CD14-positive monocyte (primary cell): Measurements from ENCODE around the gene SYT8. TPM values are rescaled to one million over a fixed set of nuclear protein-coding genes. Genes with fewer than 3 reads are reported as not detected.

Experiments used
- DNase-seq, 3 donors: peaks; one replicate each; pipeline ENCODE4 v3.0.0-alpha.2; 2011 to 2022
- H2AFZ ChIP-seq: 2 replicates; pipeline ENCODE4 v1.6.0; 2012; ENCODE audit warnings: mild to moderate bottlenecking, low read depth, low read length, inconsistent platforms; ENCODE audit not compliant: insufficient read depth, poor library complexity, severe bottlenecking
- H3K27ac ChIP-seq, 2 donors: 1 replicate in 1 of 2; 2 replicates in 1 of 2; pipeline ENCODE4 v1.5.1; 2012 to 2013; ENCODE audit warnings: low read length in 2 of 2, control low read depth in 1 of 2, inconsistent platforms in 1 of 2, low read depth in 1 of 2, mild to moderate bottlenecking in 1 of 2
- H3K27me3 ChIP-seq, 2 donors: one replicate each; pipeline versions ENCODE4 v1.6.0 to v1.6.1; 2011 to 2013; ENCODE audit warnings: low read length in 2 of 2; ENCODE audit not compliant: control insufficient read depth in 2 of 2, insufficient read depth in 2 of 2
- H3K36me3 ChIP-seq, 2 donors: replicated peaks in 1 of 2; 1 replicate in 1 of 2; 2 replicates in 1 of 2; pipeline versions ENCODE4 v1.5.1 to v1.6.1; 2012 to 2013; ENCODE audit warnings: low read length in 2 of 2, control low read depth in 1 of 2, inconsistent platforms in 1 of 2, mild to moderate bottlenecking in 1 of 2; ENCODE audit not compliant: insufficient read depth in 2 of 2, control insufficient read depth in 1 of 2
- H3K4me1 ChIP-seq, 2 donors: 1 replicate in 1 of 2; 2 replicates in 1 of 2; pipeline versions ENCODE4 v1.5.1 to v1.6.1; 2012 to 2013; ENCODE audit warnings: low read length in 2 of 2, control low read depth in 1 of 2, inconsistent platforms in 1 of 2, mild to moderate bottlenecking in 1 of 2, moderate library complexity in 1 of 2; ENCODE audit not compliant: insufficient read depth in 2 of 2, control insufficient read depth in 1 of 2
- H3K4me2 ChIP-seq: replicated peaks from 2 replicates; pipeline ENCODE3; 2012; ENCODE audit warnings: low read length, moderate library complexity, mild to moderate bottlenecking; ENCODE audit not compliant: poor library complexity, severe bottlenecking; ENCODE audit errors: extremely low read depth
- H3K4me3 ChIP-seq, 3 experiments: fragments of 200-600 bp in 1 of 3; sonication (generic) in 1 of 3; replicated peaks in 1 of 3; 1 replicate in 2 of 3; 2 replicates in 1 of 3; pipeline ENCODE4 v1.5.1; 2011 to 2013; ENCODE audit warnings: low read length in 3 of 3, mild to moderate bottlenecking in 3 of 3, control low read depth in 2 of 3, low read depth in 2 of 3, inconsistent platforms in 1 of 3, moderate library complexity in 1 of 3
- H3K79me2 ChIP-seq: 2 replicates; pipeline ENCODE4 v1.6.0; 2012; ENCODE audit warnings: mild to moderate bottlenecking, control low read depth, inconsistent platforms, low read length, moderate library complexity; ENCODE audit not compliant: insufficient read depth
- H3K9ac ChIP-seq: 2 replicates; pipeline ENCODE4 v1.6.0; 2017; ENCODE audit warnings: low read length, mild to moderate bottlenecking; ENCODE audit not compliant: insufficient read depth, poor library complexity, severe bottlenecking
- H3K9me3 ChIP-seq, 2 donors: replicated peaks in 1 of 2; 1 replicate in 1 of 2; 2 replicates in 1 of 2; pipeline versions ENCODE4 v1.5.1 to v1.6.1; 2012 to 2013; ENCODE audit warnings: low read length in 2 of 2, control low read depth in 1 of 2; ENCODE audit not compliant: control insufficient read depth in 1 of 2, insufficient read depth in 1 of 2
- H4K20me1 ChIP-seq: 2 replicates; pipeline ENCODE4 v1.6.0; 2012; ENCODE audit warnings: mild to moderate bottlenecking, low read length, control low read depth, moderate library complexity; ENCODE audit not compliant: insufficient read depth
- H3K27ac Mint-ChIP-seq, 7 donors: one replicate each; pipeline ENCODE4 v1.8.0; 2020; ENCODE audit warnings: mild to moderate bottlenecking in 7 of 7, mixed read lengths in 7 of 7, moderate library complexity in 6 of 7, inconsistent platforms in 2 of 7
- H3K27me3 Mint-ChIP-seq, 3 donors: one replicate each; pipeline ENCODE4 v1.8.0; 2021 to 2022; ENCODE audit warnings: low read depth in 3 of 3, mild to moderate bottlenecking in 3 of 3, mixed read lengths in 3 of 3, moderate library complexity in 3 of 3, inconsistent platforms in 1 of 3
- H3K36me3 Mint-ChIP-seq, 2 donors: one replicate each; pipeline ENCODE4 v1.8.0; 2020; ENCODE audit warnings: mixed read lengths in 2 of 2, inconsistent platforms in 1 of 2, mild to moderate bottlenecking in 1 of 2
- H3K4me1 Mint-ChIP-seq: one replicate; pipeline ENCODE4 v1.8.0; 2020; ENCODE audit warnings: mild to moderate bottlenecking, mixed read lengths
- H3K4me3 Mint-ChIP-seq, 2 donors: one replicate each; pipeline ENCODE4 v1.8.0; 2020; ENCODE audit warnings: mild to moderate bottlenecking in 2 of 2, mixed read lengths in 2 of 2, moderate library complexity in 1 of 2
- H3K9me3 Mint-ChIP-seq, 7 donors: one replicate each; pipeline ENCODE4 v1.8.0; 2020 to 2022; ENCODE audit warnings: mixed read lengths in 7 of 7, mild to moderate bottlenecking in 6 of 7, moderate library complexity in 6 of 7, inconsistent platforms in 2 of 7
- WGBS: methylation state at CpG from one replicate; pipeline ENCODE4 v1.1.5; 2013; ENCODE audit warnings: missing lambda C conversion rate; ENCODE audit not compliant: insufficient coverage; 5-methylcytosine and 5-hydroxymethylcytosine counted together
- intact Hi-C, 2 donors: fragments of 100-400 bp; cut with micrococcal nuclease; formaldehyde crosslinking; loops; one replicate each; pipeline versions ENCODE4 v1.15.0 to v1.15.1; 2023
- polyA plus RNA-seq, 3 donors: library from polyadenylated mRNA; depleted of rRNA in 1 of 3; unstranded in 2 of 3; stranded (reverse) in 1 of 3; fragments of 300-500 nt in 2 of 3; fragments of >200 nt in 1 of 3; fragmentation: Illumina TruSeq in 2 of 3; gene quantifications; 1 replicate in 2 of 3; 2 replicates in 1 of 3; pipeline ENCODE4 v1.2.3, GENCODE V29; 2012 to 2021
- TF ChIP-seq, protein P1 (sequence below): fragments of 200-600 bp; IDR thresholded peaks from one replicate; pipeline ENCODE4 v1.8.0; 2022; ENCODE audit warnings: antibody characterized with exemption, mild to moderate bottlenecking

SYT8 gene
- polyA plus RNA-seq, 3 donors: not detected

DNA sequence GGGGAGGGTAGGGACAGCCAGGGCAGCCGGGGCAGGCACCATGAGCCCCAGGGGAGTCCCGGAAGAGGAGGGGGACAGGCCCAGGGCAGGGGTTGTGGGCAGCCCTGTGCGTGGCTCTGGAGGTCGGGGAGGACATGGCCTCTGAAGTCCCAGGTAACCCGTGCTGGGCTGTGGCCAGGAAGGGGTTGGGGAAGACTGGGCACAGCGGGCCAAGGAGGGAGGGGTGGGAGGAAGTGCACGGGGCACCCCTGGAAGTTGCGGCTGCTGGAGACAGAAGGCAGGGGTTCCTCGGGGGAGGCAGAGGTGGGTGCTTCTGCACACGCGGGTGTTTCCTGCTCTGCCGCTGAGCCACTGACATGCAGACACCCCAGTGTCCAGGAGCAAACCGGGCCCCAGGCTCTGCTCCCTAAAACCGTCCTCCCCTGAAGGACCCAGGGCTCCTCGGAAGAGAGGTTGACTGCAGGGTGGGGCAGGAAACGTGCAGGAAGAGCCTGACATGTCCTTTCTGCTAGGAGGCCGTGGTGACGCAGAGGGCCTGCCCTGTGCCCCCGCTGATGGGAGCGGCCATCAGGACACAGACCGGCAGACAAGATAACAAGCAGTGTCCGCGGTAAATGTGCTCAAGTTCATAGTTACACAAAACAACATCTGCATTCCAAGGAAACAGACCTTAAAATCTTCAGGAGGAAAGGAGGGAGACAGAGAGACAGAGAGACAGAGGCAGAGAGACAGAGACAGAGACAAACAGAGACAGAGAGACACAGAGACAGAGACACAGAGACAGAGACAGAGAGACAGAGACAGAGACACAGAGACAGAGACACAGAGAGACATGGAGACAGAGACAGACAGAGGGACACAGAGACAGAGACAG is 9.7 kb downstream of the SYT8 start:
- Histone ChIP-seq H3K4me1 (peaks cover 100% of the 10 kb centered on the region in 2 donors), H3K27ac (peak overlapping the region; percentile 93), H4K20me1 (no peaks in the 10 kb centered on the region), H3K27me3 (no peaks in the 10 kb centered on the region), H3K9ac (peak overlapping the region; percentile 61), H3K4me2 (peak overlapping the region; percentile 57), H3K4me3 (peak overlapping the region in 2 of 3 experiments; percentile 13 to 45), H3K9me3 (no peaks in the 10 kb centered on the region), H3K36me3 (no peaks in the 10 kb centered on the region), H2AFZ (no peak overlapping the region), H3K79me2 (peaks cover 4% of the 10 kb centered on the region)
- Mint-ChIP-seq H3K36me3 (peaks cover 16 to 21% of the 10 kb centered on the region in 2 donors), H3K27ac (peak overlapping the region; percentile 93 to 100 (median 99)), H3K9me3 (no peaks in the 10 kb centered on the region), H3K27me3 (peaks cover 0 to 1% (median 1%) of the 10 kb centered on the region in 3 donors), H3K4me1 (peaks cover 82% of the 10 kb centered on the region), H3K4me3 (peak overlapping the region; percentile 63 to 92)
- DNase-seq: peak; percentile 81 to 89 (median 86)
- TF ChIP-seq, protein P1, sequence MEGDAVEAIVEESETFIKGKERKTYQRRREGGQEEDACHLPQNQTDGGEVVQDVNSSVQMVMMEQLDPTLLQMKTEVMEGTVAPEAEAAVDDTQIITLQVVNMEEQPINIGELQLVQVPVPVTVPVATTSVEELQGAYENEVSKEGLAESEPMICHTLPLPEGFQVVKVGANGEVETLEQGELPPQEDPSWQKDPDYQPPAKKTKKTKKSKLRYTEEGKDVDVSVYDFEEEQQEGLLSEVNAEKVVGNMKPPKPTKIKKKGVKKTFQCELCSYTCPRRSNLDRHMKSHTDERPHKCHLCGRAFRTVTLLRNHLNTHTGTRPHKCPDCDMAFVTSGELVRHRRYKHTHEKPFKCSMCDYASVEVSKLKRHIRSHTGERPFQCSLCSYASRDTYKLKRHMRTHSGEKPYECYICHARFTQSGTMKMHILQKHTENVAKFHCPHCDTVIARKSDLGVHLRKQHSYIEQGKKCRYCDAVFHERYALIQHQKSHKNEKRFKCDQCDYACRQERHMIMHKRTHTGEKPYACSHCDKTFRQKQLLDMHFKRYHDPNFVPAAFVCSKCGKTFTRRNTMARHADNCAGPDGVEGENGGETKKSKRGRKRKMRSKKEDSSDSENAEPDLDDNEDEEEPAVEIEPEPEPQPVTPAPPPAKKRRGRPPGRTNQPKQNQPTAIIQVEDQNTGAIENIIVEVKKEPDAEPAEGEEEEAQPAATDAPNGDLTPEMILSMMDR: no peak
- intact Hi-C loops: loop anchor here in 1 of 2 donors (1.0 to 5.0 kb wide), 3 partner anchors 9 to 73 kb away; partner anchors contain the start of genes LSP1 and TNNT3
- WGBS: under 1% methylated on average over 16 of the region's 23 CpGs

DNA sequence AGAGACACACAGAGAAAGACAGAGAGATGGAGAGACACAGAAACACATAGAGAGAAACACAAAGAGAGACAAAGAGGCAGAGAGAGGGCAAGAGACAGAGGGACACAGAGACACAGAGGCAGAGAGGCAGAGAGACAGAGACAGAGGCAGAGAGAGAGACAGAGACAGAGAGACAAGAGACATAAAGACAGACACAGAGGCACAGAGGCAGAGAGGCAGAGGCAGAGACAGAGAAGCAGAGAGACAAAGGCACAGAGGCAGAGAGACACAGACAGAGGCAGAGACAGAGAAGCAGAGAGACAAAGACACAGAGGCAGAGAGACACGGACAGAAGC is 10.3 kb downstream of the SYT8 start:
- Mint-ChIP-seq H3K27ac (peak overlapping the region; percentile 93 to 100 (median 99)), H3K4me1 (peaks cover 84% of the 10 kb centered on the region), H3K27me3 (peaks cover 0 to 4% (median 1%) of the 10 kb centered on the region in 3 donors), H3K36me3 (peaks cover 16 to 21% of the 10 kb centered on the region in 2 donors), H3K4me3 (peak overlapping the region; percentile 63 to 92), H3K9me3 (no peaks in the 10 kb centered on the region)
- Histone ChIP-seq H2AFZ (no peak overlapping the region), H3K36me3 (no peaks in the 10 kb centered on the region), H3K4me2 (peak overlapping the region; percentile 57), H4K20me1 (no peaks in the 10 kb centered on the region), H3K4me1 (peaks cover 100% of the 10 kb centered on the region in 2 donors), H3K4me3 (peak overlapping the region in 1 of 3 experiments; percentile 45), H3K9ac (peak overlapping the region; percentile 61), H3K27ac (peak overlapping the region; percentile 93), H3K79me2 (peaks cover 3% of the 10 kb centered on the region), H3K9me3 (no peaks in the 10 kb centered on the region), H3K27me3 (no peaks in the 10 kb centered on the region)
- no peak for DNase-seq
- 50% methylated on average over 1 of the region's 1 CpG for WGBS
- TF ChIP-seq, protein P1: no peak
- intact Hi-C loops: loop anchor here in 1 of 2 donors (2.0 kb wide), 1 partner anchor 18 kb away; no protein-coding TSS in a partner anchor
